GM10248 (cell line): ENCODE data around the gene GSDMA.

Experiments
- CTCF ChIA-PET: fragments of 300-600 bp; sonication (Branson Sonifier 250); formaldehyde crosslinking; extraction: SDS; loops from one replicate; lab custom pipeline; 2021; ENCODE audit warnings: antibody characterized with exemption; lab: Yijun Ruan, JAX
- POLR2A ChIA-PET: fragments of 350-650 bp; sonication (Branson Sonifier 250); formaldehyde crosslinking; extraction: SDS; loops from one replicate; lab custom pipeline; 2020; ENCODE audit warnings: antibody characterized with exemption; lab: Yijun Ruan, JAX
- DNase-seq: peaks from one replicate; pipeline ENCODE4 v3.0.0; 2012; ENCODE audit errors: extremely low spot score
- CTCF ChIP-seq: IDR thresholded peaks from 2 replicates; pipeline ENCODE4 v1.5.1; 2012; ENCODE audit warnings: mild to moderate bottlenecking, low read depth; ENCODE audit errors: extremely low read depth, missing control alignments, control extremely low read depth

Gene GSDMA

GRCh38 chr17:39969375-39969774 lies 6.6 kb downstream of the GSDMA start:
- DNase-seq: no peak
- ChIA-PET POLR2A (no interaction called here), CTCF (interaction anchor here (1.7 to 2.8 kb wide), 3 partner anchors 8 to 11 kb away, joined by 5 to 12 read pairs (median 8); no protein-coding TSS in a partner anchor)
- TF ChIP-seq CTCF: no peak

- ChIA-PET POLR2A (no interaction called here), CTCF (interaction anchor here (1.1 kb wide), 1 partner anchor 10 kb away, joined by 4 read pairs; the partner anchor contains the start of gene PSMD3)
- no peak for TF ChIP-seq CTCF
- DNase-seq: no peak
Measured at GRCh38 chr17:39970157-39970692, 7.4 kb downstream of the GSDMA start.

- POLR2A ChIA-PET: no interaction called here
Measured at GRCh38 chr17:39971076-39971603, 8.3 kb downstream of the GSDMA start.

GRCh38 chr17:39972271-39972670 lies 9.5 kb downstream of the GSDMA start:
- no peak for TF ChIP-seq CTCF
- CTCF ChIA-PET: interaction anchor here (1.1 to 5.1 kb wide), 4 partner anchors 8 to 350 kb away, joined by 3 to 28 read pairs (median 4); partner anchors contain the start of gene PSMD3
- DNase-seq: no peak
- POLR2A ChIA-PET: no interaction called here

More at GRCh38 chr17:39971076-39971603, 8.3 kb downstream of the GSDMA start:
- TF ChIP-seq CTCF: no peak
- DNase-seq: no peak
- CTCF ChIA-PET: interaction anchor here (1.1 to 5.1 kb wide), 2 partner anchors 10 to 12 kb away, joined by 4 to 28 read pairs; partner anchors contain the start of gene PSMD3

GRCh38 chr17:39973496-39973895 lies 10.7 kb downstream of the GSDMA start:
- DNase-seq: no peak
- no peak for TF ChIP-seq CTCF
- CTCF ChIA-PET: interaction anchor here (5.1 kb wide), 1 partner anchor 15 kb away, joined by 28 read pairs; no protein-coding TSS in a partner anchor
- POLR2A ChIA-PET: no interaction called here

DNA sequence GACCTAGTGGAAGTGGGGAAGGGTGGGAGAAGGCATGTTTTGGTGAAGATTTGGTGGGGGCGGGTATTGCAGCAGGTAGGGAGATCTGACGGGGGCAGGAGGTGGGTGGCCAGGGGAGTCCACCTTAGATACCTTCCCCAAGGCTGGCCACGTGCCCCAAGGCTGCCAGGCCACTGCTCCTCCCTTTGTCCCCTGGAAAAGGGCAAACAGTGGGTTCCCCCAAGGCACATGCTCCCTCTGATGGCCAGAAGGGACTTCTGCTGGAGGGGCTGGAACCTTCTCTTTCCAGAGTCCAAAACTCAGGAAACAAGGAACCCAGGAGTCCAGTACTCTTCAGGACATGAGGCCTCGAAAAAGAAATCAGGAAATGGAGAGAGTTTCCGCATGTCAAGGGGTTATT lies 11.6 kb downstream of the GSDMA start:
- CTCF ChIA-PET: interaction anchor here (1.2 to 5.1 kb wide), 2 partner anchors 9 to 16 kb away, joined by 4 to 28 read pairs; no protein-coding TSS in a partner anchor
- POLR2A ChIA-PET: no interaction called here
- TF ChIP-seq CTCF: no peak
- no peak for DNase-seq
